Mammary epithelial cell (primary cell): ENCODE results near the gene PKD1.
"Not testable (repeated sequence)": the region's sequence is repeated elsewhere in the genome, so short reads cannot be mapped to it uniquely, and the experiment has no call there.

Experiments used
- EZH2 ChIP-seq: IDR thresholded peaks from 2 replicates; pipeline ENCODE4 v1.6.1; 2012; ENCODE audit warnings: low read length, inconsistent platforms, borderline replicate concordance
- TF ChIP-seq, protein P1 (sequence below), 2 donors: IDR thresholded peaks in 1 of 2; conservative IDR thresholded peaks in 1 of 2; 2 replicates each; pipeline ENCODE4 v1.5.1; 2011 to 2012; ENCODE audit warnings: inconsistent platforms in 2 of 2, low read length in 2 of 2, mild to moderate bottlenecking in 2 of 2, control low read depth in 1 of 2, low read depth in 1 of 2; ENCODE audit not compliant: insufficient read depth in 1 of 2; ENCODE audit errors: extremely low read depth in 1 of 2

DNA sequence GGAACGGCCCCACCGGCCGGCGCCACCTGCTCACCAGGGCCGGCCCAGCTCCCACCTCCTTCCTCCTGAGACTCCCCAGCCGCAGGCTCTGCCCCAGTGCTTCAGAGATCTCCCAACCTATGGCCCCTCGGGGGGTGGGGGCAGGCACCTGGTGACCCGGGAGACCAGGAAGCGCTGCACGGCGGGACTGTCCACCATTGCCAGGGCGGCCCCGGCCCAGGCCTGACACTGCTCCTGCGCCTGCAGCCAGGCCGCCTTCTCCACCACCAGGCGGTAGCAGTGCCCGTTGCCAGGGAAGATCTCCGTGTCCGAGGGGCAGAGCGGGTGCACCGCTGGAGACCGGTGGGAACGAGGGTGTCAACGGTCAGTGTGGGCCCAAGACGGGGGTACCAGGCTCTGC is 18.4 kb downstream of the PKD1 start:
- TF ChIP-seq, protein P1, sequence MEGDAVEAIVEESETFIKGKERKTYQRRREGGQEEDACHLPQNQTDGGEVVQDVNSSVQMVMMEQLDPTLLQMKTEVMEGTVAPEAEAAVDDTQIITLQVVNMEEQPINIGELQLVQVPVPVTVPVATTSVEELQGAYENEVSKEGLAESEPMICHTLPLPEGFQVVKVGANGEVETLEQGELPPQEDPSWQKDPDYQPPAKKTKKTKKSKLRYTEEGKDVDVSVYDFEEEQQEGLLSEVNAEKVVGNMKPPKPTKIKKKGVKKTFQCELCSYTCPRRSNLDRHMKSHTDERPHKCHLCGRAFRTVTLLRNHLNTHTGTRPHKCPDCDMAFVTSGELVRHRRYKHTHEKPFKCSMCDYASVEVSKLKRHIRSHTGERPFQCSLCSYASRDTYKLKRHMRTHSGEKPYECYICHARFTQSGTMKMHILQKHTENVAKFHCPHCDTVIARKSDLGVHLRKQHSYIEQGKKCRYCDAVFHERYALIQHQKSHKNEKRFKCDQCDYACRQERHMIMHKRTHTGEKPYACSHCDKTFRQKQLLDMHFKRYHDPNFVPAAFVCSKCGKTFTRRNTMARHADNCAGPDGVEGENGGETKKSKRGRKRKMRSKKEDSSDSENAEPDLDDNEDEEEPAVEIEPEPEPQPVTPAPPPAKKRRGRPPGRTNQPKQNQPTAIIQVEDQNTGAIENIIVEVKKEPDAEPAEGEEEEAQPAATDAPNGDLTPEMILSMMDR (conservative IDR thresholded peaks at IDR 0.05 in 1 of 2, IDR thresholded peaks at IDR 0.05 in 1 of 2; ENCODE audit: extremely low read depth in 1 of 2, insufficient read depth in 1 of 2, low read depth in 1 of 2, low read length in 2 of 2), result not testable (repeated sequence)
- not testable (repeated sequence) for TF ChIP-seq EZH2
